T-helper 1 cell treated with Interleukin-12 subunit alpha and Interleukin-12 subunit beta and Interleukin-4 antibody, amounts not matched to agents 30 μg/mL and 1 μg/mL, for 36 hours (primary cell): ENCODE results near the gene FAM209A.
A peak's percentile ranks its signal among the peaks of the same experiment; 100 is the strongest.
"Not testable (repeated sequence)": the region's sequence is repeated elsewhere in the genome, so short reads cannot be mapped to it uniquely, and the experiment has no call there.

Experiments used
- H3K27ac Mint-ChIP-seq: one replicate; pipeline ENCODE4 v1.8.0; 2021; ENCODE audit warnings: mild to moderate bottlenecking, mixed read lengths
- H3K27me3 Mint-ChIP-seq: one replicate; pipeline ENCODE4 v1.8.0; 2021; ENCODE audit warnings: low read depth, mixed read lengths
- H3K36me3 Mint-ChIP-seq: one replicate; pipeline ENCODE4 v1.8.0; 2021; ENCODE audit warnings: low read depth, mixed read lengths
- H3K4me1 Mint-ChIP-seq: one replicate; pipeline ENCODE4 v1.8.0; 2021; ENCODE audit warnings: low read depth, mixed read lengths
- H3K4me3 Mint-ChIP-seq: one replicate; pipeline ENCODE4 v1.8.0; 2021; ENCODE audit warnings: mild to moderate bottlenecking, moderate library complexity, mixed read lengths
- H3K9me3 Mint-ChIP-seq: one replicate; pipeline ENCODE4 v1.8.0; 2021; ENCODE audit warnings: mixed read lengths

FAM209A gene

DNA sequence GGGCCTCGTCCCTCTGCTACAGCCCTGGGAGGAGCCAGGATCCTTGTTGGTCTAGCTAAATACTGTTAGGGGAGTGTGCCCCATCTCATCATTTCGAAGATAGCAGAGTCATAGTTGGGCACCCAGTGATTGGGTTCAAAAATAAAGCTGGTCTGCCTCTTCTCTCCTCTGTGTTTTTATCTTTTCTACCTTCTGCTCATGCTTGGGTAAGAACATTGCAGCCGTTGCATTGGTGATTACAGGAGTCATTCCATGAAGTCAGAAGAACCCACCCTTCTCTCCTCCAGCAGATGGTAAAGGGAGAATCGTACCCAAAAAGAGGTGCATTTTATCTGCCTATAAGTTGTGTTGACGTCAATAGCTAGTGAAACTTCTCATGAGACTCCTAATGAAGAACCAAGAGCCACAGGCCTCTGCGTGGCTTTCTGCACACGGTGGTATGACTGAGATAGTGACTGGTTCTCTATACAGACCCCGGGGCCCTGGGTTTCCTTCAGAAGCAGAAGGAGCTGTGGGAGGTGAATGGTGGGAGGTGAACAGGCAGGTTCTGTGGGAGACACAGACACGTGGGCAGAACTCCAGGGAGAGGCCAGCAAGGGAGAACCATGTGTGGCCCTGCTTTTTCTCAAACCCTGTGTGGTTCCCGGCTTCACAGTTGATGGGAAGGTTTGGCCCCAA lies 5.7 kb upstream of the FAM209A start:
- Mint-ChIP-seq H3K36me3 (peaks cover 62% of the 10 kb centered on the region), H3K27me3 (no peaks in the 10 kb centered on the region), H3K4me1 (peaks cover 4% of the 10 kb centered on the region), H3K27ac (no peak overlapping the region), H3K9me3 (peaks cover 20% of the 10 kb centered on the region), H3K4me3 (no peak overlapping the region)

DNA sequence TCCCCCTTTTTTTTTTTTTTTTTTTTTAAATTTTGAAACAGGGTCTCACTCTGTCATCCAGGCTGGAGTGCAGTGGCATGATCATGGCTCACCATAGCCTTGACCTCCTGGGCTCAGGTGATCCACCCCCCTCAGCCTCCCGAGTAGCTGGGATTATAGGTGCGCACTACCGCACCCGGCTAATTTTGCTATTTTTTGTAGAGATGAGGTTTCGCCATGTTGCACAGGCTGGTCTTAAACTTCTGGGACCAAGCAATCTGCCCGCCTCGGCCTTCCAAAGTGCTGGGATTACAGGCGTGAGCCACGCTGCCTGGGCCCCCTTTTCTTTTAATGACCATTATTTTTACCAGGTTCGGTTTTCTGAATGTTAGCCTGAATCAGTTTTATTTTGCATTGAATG lies 5.0 kb upstream of the FAM209A start:
- peaks cover 60% of the 10 kb centered on the region for H3K36me3 Mint-ChIP-seq
- H3K4me3 Mint-ChIP-seq, result no peak overlapping the region
- H3K27me3 Mint-ChIP-seq, result no peaks in the 10 kb centered on the region
- peaks cover 4% of the 10 kb centered on the region for H3K4me1 Mint-ChIP-seq
- H3K27ac Mint-ChIP-seq, result no peak overlapping the region
- H3K9me3 Mint-ChIP-seq, result peaks cover 20% of the 10 kb centered on the region

DNA sequence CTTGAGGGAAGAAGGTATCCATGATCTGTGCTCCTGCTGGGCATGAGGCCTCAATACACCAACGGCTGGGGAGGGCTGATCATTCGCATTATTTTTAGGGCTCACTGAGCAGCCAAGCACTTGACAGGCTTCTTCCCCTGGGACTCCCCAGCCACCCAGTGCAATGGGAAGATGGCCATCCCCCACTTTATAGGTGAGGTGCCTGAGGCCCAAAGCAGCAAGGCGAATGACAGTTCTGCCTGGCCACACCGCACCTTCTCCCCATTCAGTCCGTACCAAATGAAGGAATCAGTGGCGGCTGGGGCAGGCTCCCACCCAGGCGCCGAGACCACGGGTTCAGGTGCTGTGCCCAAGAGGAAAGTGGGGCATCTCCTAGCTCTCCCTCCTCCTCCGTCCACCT lies 4.4 kb upstream of the FAM209A start:
- Mint-ChIP-seq H3K4me3 (no peak overlapping the region), H3K27me3 (no peaks in the 10 kb centered on the region), H3K36me3 (peaks cover 58% of the 10 kb centered on the region), H3K27ac (no peak overlapping the region), H3K4me1 (peaks cover 4% of the 10 kb centered on the region), H3K9me3 (peaks cover 20% of the 10 kb centered on the region)

DNA sequence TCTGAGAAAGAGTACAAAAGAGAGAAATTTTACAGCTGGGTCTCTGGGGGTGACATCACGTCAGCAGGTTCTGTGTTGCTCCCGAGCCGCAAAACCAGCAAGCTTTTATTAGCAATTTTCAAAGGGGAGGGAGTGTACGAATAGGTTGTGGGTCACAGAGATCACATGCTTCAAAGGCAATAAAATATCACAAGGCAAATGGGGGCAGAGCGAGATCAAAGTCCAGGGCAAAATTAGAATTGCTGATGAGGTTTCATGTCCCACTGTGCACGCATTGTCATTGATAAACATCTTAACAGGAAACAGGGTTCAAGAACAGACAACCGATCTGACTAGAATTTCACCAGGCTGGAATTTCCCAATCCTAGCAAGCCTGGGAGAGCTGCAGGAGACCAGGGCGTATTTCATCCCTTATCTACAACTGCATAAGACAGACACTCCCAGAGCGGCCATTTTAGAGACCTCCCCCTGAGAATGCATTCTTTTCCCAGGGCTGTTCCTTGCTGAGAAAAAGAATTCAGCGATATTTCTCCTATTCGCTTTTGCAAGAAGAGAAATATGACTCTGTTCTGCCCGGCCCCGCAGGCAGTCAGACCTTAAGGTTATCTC lies 3.7 kb upstream of the FAM209A start:
- Mint-ChIP-seq H3K36me3 (peaks cover 53% of the 10 kb centered on the region), H3K9me3 (peaks cover 20% of the 10 kb centered on the region)
- H3K27me3 Mint-ChIP-seq, H3K4me1 Mint-ChIP-seq, H3K4me3 Mint-ChIP-seq, H3K27ac Mint-ChIP-seq: not testable (repeated sequence)

DNA sequence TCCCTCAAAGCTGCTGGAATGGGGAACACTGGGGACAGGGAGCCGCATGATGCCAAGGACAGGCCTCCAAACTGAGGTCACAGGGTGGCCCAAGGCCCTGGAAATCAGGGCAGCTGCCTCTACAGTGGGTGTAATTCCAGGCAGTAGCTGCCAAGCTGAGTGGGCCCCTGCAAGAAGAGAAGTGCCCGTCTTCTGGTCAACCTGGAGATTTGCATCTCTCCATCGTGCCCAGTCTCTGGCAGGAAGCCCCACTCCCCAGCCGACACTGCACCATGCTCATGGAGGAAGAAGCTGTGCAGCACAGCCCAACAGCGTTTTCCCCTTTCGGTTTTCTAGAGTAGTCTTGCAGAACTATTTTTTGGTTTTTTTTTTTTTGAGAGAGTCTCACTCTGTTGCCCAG lies 2.2 kb upstream of the FAM209A start:
- H3K9me3 Mint-ChIP-seq, result peaks cover 20% of the 10 kb centered on the region
- H3K36me3 Mint-ChIP-seq, result peaks cover 47% of the 10 kb centered on the region
- H3K4me3 Mint-ChIP-seq, result no peak overlapping the region
- H3K27ac Mint-ChIP-seq, result no peak overlapping the region
- H3K27me3 Mint-ChIP-seq, result no peaks in the 10 kb centered on the region
- peaks cover 4% of the 10 kb centered on the region for H3K4me1 Mint-ChIP-seq

DNA sequence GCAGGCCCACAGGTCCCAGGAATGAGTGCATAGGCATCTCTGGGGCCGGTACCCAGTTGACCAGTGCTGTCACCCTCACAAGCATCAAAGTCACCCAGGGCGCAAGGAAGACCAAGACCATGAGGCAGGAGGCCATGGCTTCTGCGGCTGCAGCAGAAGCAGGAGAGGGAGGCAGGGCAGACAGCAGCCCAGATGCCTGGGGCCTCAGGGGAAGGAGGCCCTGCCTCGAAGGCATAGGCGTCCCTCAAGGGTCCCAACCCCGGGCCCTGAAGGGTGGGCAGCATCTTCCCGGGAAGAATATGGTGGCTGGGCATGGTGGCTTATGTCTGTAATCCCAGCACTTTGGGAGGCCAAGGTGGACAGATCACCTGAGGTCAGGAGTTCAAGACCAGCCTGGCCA lies 3.0 kb downstream of the FAM209A start:
- H3K4me1 Mint-ChIP-seq, result peaks cover 4% of the 10 kb centered on the region
- H3K36me3 Mint-ChIP-seq, result peaks cover 5% of the 10 kb centered on the region

DNA sequence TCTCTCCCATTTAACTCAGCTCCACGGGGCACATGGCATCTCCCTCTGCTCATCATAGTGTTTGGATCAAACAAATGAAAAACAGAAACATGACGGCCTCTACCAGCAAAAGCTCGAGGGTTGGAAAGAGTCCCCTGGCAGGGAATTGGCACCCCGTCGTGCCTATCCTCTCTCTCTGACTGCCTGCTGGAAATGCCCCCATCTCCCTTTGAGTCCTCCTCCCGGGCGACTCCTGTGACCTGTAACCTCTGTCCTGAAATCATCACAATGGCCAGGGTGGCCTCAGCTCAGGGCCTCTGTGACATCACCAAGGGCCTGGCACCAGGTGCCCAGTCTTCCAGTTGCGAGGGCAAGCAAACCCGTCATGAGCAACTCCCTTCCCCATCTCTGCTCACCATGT lies 8.4 kb downstream of the FAM209A start, which contains the start of gene FAM209B:
Gene FAM209B, plus strand, starts transcription at position 301 of the 400 bp plus-strand sequence. Its CDS starts 96 bp downstream, at position 397.
- H3K4me3 Mint-ChIP-seq, H3K27ac Mint-ChIP-seq, H3K27me3 Mint-ChIP-seq, H3K36me3 Mint-ChIP-seq, H3K9me3 Mint-ChIP-seq, H3K4me1 Mint-ChIP-seq: not testable (repeated sequence)

More for the DNA sequence above, 3.0 kb downstream of the FAM209A start:
- no peak overlapping the region for H3K4me3 Mint-ChIP-seq
- no peaks in the 10 kb centered on the region for H3K9me3 Mint-ChIP-seq
- no peak overlapping the region for H3K27ac Mint-ChIP-seq
- H3K27me3 Mint-ChIP-seq, result no peaks in the 10 kb centered on the region

DNA sequence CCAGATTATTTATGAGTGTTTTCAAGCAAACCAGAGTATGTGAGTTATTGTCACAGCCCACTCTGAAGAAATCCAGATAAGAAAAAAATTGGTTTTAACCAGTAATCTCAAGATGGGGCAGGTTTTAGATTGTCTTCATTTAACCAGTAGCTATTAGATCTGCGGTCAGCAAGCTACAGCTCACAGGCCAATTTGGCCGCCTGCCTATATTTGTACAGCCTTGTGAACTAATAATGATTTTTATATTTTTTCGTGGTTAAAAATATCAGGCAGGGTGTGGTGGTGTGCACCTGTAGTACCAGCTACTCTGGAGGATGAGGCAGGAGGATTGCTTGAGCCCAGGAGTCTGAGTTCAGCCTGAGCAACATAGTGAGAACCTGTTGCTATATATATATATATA lies 13.5 kb downstream of the FAM209A start:
- Mint-ChIP-seq H3K36me3 (peaks cover 5% of the 10 kb centered on the region), H3K9me3 (no peaks in the 10 kb centered on the region), H3K27me3 (no peaks in the 10 kb centered on the region), H3K27ac (no peak overlapping the region), H3K4me3 (no peak overlapping the region), H3K4me1 (no peaks in the 10 kb centered on the region)

DNA sequence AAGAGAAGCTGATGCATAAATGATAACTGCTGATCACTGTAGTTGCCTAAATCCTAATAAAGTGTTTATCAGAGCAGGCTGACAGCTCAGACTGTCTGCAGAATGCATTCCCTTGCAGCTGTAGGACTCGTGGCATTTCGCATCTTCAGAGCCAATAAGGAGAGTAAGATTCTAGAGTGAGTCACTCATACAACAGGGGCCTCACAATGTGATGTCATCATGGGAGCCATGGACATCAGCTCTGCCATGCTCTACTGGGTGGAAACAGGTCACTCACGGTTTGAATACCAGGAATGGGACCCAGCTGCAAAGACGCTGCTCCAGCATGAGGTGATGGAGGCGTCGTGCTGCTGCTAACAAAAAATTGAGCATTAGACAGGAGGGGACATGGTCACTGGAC lies 15.9 kb downstream of the FAM209A start:
- Mint-ChIP-seq H3K27ac (no peak overlapping the region), H3K9me3 (no peaks in the 10 kb centered on the region), H3K4me1 (no peaks in the 10 kb centered on the region), H3K27me3 (no peaks in the 10 kb centered on the region), H3K4me3 (no peak overlapping the region), H3K36me3 (no peaks in the 10 kb centered on the region)

DNA sequence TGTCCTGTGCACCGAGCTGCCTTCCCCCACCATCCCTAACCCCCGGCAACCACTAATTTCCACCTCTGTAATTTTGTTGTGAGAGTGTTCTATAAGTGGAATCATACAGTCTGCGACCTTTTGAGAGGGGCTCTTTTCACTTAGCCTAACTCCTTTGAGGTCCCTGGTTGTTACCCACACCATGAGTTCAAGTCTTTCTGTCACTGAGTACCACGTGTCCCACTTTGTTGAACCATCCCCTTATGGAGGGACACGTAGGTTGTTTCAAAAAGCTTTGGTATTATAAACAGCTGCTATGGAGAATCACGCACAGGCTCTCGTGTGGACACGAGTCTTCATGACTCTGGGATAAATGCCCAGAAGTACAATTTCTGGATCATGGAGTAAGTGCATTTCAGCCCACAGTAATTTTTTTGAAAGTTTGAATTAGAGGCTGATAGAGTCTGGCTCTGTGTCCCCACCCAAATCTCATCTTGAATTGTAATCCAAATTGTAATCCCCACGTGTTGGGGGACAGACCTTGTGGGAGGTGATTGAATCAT lies 18.0 kb downstream of the FAM209A start:
- no peaks in the 10 kb centered on the region for H3K9me3 Mint-ChIP-seq
- H3K4me1 Mint-ChIP-seq, result no peaks in the 10 kb centered on the region
- no peak overlapping the region for H3K4me3 Mint-ChIP-seq
- no peak overlapping the region for H3K27ac Mint-ChIP-seq
- no peaks in the 10 kb centered on the region for H3K27me3 Mint-ChIP-seq
- H3K36me3 Mint-ChIP-seq, result no peaks in the 10 kb centered on the region

DNA sequence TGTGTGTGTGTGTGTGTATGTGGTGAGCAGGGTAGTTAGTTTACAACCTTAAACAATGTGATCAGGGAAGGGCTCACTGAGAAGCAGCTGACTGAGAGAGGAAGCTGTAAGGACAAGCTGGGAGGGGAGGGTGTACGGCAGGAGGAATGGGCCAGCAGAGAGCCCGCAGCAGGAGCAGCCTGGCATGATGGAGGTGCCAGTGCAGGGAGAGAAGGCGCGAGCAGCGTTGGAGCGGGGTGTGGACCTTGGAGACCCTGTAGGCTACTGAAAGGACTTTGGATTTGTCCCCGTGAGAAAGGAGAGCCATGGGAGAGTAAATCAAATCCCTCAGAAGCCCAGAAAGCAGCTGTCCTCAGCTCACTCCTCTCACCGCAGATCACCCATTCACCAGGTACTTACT lies 27.0 kb downstream of the FAM209A start:
- Mint-ChIP-seq H3K9me3 (no peaks in the 10 kb centered on the region), H3K4me3 (no peak overlapping the region), H3K36me3 (no peaks in the 10 kb centered on the region), H3K4me1 (peaks cover 8% of the 10 kb centered on the region), H3K27ac (no peak overlapping the region), H3K27me3 (no peaks in the 10 kb centered on the region)

DNA sequence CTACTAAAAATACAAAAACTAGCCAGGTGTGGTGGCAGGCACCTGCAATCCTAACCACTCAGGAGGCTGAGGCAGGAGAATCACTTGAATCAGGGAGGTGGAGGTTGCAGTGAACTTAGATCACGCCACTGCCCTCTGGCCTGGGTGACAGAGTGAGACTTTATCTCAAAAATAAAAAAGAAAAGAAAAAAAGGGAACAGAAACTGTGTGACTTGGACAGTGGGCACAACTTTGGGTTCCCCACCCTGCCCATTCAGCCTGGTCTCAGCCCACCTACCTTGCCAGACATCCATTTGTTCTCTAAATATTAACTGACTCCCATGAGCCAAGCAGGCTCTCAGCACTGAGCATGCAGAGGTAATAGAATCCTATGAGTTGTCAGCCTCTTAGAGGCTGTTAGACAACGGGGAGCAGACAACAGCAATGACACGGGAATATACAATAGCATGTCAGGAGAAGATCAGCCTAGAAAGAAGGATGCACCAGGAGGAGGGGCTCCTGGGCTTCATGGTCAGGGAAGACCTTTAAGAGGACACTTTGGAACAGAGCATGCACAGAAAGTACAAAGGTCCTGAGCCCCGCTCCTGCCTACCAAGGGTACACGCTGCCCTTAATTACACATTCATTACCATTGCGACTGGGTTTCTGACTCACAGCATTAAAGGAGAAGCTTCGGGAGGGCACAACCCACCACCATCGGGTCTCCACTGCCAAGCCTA lies 28.5 kb downstream of the FAM209A start:
- Mint-ChIP-seq H3K9me3 (no peaks in the 10 kb centered on the region), H3K36me3 (no peaks in the 10 kb centered on the region), H3K4me3 (no peak overlapping the region), H3K4me1 (peaks cover 8% of the 10 kb centered on the region), H3K27ac (no peak overlapping the region), H3K27me3 (peaks cover 2% of the 10 kb centered on the region)

DNA sequence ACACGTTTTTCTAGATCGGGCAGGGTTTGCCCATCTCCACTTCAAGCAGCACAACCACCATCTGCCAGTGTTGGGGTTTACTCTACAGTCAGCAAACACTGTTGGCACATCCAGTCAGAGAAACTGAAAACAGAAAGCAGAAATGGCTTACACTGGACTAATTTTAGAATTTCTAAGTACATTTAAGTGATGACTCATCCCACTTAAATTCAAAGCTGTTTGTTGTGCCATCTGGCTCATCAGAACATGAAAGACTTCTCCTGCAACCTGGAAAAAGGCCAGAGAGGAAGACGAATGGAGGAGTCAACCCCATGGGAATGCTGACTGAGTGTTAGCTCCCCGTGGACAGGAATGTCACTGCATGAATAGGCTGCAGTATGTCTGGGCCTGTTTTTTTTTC lies 30.3 kb downstream of the FAM209A start:
- H3K27me3 Mint-ChIP-seq, result peaks cover 4% of the 10 kb centered on the region
- no peaks in the 10 kb centered on the region for H3K36me3 Mint-ChIP-seq
- no peak overlapping the region for H3K4me3 Mint-ChIP-seq
- H3K9me3 Mint-ChIP-seq, result no peaks in the 10 kb centered on the region
- H3K27ac Mint-ChIP-seq, result peak overlapping the region; percentile 27
- H3K4me1 Mint-ChIP-seq, result peaks cover 8% of the 10 kb centered on the region

DNA sequence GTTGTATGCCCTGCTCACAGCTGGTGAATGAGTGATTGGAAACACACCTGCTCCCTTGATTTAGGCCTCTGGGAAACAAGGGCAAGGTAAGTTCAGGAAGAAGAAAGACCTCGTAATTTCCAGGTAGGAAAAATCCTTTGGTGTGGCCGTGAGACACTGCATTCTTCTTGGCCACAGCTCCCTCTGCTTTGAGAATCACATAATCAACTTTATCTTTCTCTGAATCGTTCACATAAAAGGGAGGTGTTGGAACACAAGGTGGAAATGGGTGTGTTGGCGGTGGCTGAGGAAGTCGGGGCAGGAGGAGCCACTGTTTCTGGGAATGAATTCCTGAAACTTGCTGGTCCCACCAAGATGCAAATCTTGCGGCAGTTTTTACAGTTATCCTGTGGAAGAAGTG lies 34.4 kb downstream of the FAM209A start:
- H3K27ac Mint-ChIP-seq, result no peak overlapping the region

DNA sequence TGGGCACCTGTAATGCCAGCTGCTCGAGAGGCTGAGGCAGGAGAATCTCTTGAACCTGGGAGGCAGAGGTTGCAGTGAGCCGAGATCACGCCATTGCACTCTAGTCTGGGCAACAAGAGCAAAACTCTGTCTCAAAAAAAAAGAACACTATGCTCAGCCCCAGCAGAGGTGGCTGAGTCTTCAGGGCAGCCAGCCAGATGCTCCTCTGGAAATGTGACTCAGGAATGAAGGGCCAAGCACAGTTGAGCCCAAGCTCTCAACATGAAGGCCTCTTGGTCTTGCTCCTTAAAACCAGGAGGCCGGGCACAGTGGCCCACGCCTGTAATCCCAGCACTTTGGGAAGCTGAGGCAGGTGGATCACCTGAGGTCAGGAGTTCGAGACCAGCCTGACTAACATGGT lies 40.0 kb downstream of the FAM209A start:
- not testable (repeated sequence) for H3K27ac Mint-ChIP-seq

More for the DNA sequence above, 34.4 kb downstream of the FAM209A start:
- Mint-ChIP-seq H3K36me3 (no peaks in the 10 kb centered on the region), H3K27me3 (peaks cover 4% of the 10 kb centered on the region), H3K9me3 (no peaks in the 10 kb centered on the region), H3K4me1 (peaks cover 8% of the 10 kb centered on the region), H3K4me3 (no peak overlapping the region)

More for the DNA sequence above, 40.0 kb downstream of the FAM209A start:
- H3K4me3 Mint-ChIP-seq, H3K4me1 Mint-ChIP-seq, H3K27me3 Mint-ChIP-seq, H3K36me3 Mint-ChIP-seq, H3K9me3 Mint-ChIP-seq: not testable (repeated sequence)
